GM13976 (cell line): ENCODE results near the gene RMDN3.
A peak's percentile ranks its signal among the peaks of the same experiment; 100 is the strongest.

Experiments used
- DNase-seq: peaks from one replicate; pipeline ENCODE4 v3.0.0; 2012; ENCODE audit warnings: low spot score
- CTCF ChIP-seq: IDR thresholded peaks from 2 replicates; pipeline ENCODE4 v1.5.1; 2012; ENCODE audit warnings: borderline replicate concordance, mild to moderate bottlenecking; ENCODE audit not compliant: insufficient read depth; ENCODE audit errors: extremely low read depth, missing control alignments, control extremely low read depth
- in situ Hi-C: fragments of 300-500 bp; cut with MboI; formaldehyde crosslinking; loops from one replicate; pipeline ENCODE4 v1.12.0; 2022; ENCODE audit warnings: low sequenced_read_pairs, mixed read lengths, inconsistent platforms; ENCODE audit not compliant: unreplicated experiment

The RMDN3 gene

DNA sequence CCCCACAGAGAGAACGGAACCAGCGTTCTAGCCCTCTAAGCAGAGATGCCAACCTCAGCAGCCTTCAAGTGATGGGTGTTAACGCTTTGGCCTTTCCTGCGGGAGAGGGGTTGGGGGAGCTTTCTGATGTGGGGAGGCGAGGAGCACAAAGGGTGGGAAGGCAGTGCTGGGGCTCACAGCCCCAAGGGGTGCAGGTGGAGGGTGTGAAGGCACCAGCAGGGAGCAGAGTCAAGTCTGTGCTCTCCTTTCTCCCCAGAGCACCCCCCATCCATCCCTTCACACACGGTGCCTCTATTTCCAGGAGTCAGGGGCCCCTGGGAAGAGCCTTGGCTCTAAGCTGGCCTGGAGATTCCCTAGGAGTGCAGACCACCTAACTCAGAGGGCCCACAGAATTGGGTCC is 18.8 kb upstream of the RMDN3 start:
- no peak for TF ChIP-seq CTCF
- in situ Hi-C loops = no loop called here
- no peak for DNase-seq

DNA sequence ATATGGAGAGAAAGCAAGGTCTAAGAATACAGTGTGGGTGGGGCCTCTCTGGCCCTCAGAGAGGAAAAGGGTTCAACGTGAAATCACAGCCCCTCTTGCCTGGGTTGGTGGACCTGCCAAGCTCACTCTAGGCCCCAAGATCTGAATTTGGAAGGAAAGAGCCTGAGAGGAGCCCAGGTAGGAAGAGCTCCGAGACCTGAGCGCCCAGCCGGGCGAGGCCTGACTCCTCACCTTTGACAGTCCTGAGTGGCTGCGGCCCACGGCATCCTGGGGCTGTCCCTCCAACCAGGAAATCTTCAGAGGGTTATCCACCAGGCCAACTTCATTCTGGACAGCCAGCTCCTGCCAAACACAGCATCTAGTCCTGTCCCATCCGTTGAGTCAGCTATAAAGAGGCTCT is 18.4 kb upstream of the RMDN3 start:
- TF ChIP-seq CTCF = no peak
- in situ Hi-C loops = no loop called here
- DNase-seq = no peak

- DNase-seq = no peak
- no peak for TF ChIP-seq CTCF
These were observed 17.0 kb upstream of the RMDN3 start for GRCh38 chr15:40772014-40772413.

GRCh38 chr15:40771242-40771641 is 16.2 kb upstream of the RMDN3 start:
- TF ChIP-seq CTCF = no peak
- DNase-seq = no peak
- in situ Hi-C loops = no loop called here

More at GRCh38 chr15:40772014-40772413, 17.0 kb upstream of the RMDN3 start:
- in situ Hi-C loops = no loop called here

DNA sequence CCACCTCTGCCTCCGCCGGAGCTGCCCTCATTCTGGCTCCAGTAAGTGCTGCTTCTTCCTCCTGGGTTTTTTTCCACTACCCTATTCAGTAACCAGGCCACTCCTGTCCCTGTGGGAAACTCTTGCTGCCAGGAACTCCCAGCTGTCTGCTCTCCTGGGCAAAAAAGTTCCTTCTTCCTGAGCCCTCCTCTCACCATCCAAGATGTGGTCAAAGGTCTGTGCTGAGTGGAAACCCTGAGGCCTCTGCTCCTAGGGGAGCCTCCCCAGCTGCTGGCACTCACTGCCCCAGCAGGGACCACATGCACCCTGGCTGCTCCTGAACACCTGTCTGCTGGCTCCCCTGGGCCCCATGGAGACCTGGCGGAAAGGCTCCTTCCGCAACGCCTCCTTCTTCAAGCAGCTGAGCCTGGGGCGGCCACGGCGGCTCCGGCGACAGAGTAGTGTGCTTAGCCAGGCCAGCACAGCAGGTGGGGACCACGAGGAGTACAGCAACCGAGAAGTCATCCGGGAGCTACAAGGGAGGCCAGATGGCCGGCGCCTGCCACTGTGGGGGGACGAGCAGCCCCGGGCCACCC is 15.2 kb upstream of the RMDN3 start:
- TF ChIP-seq CTCF = no peak
- in situ Hi-C loops = no loop called here
- peak; percentile 47 for DNase-seq

DNA sequence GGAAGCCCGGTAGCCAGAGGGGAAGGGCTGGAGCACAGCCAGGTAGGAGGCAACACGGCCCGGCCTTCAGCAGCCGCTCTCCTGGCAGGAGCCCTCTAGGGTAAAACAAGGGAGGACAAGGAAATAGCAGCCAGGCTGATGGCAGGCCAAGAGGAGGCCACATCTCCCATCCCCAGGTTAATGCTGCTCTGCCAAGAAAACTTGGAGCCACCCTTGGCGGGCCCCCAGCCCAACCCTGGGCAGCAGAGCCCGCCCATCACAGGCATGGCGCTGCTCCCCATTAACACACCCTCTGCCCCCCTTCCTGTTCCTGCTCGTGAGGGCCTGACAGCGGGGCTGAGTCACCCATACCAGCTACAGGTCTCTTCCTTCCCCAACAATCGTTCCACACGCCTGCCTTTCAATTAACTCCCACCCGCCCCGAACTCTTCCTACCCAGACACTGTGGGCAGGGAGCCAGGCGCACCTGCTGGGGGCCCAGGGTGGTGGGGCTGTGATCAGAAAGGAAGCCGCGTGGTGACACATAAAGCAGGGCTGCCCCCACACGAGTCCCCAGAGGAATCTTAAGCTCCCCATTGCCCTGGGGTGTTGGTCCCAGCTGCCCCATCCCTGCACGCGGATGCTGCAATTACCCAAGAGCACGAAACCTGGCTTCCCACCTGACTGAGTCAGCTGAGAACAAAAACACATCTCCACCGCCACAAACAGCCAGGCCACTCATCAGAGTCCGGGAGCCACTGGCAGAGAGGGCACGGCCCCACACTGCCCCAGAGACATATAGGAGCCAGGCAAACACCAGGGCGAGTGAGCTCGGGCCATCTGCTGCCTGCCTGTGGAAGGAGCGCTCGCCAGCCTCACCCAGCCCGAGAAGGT is 14.5 kb upstream of the RMDN3 start, which contains the start of gene C15orf62:
Gene C15orf62 (plus strand): TSS at position 707 of the 873 bp plus-strand sequence. CDS start 516 bp downstream, outside the sequence.
- DNase-seq = peak; percentile 75
- in situ Hi-C loops = no loop called here
- no peak for TF ChIP-seq CTCF
